Hepatocyte (in vitro differentiated cells): ENCODE measurements around the gene CDYL.

ENCODE experiments used
- EZH2 ChIP-seq: fragments of 200-600 bp; sonication (generic); IDR thresholded peaks from 2 replicates; pipeline ENCODE4 v1.6.1; 2016; ENCODE audit warnings: antibody characterized with exemption, mild to moderate bottlenecking, borderline replicate concordance
- TF ChIP-seq, protein P1 (sequence below): fragments of 200-600 bp; sonication (generic); IDR thresholded peaks from 2 replicates; pipeline ENCODE4 v1.5.1; 2016; ENCODE audit warnings: antibody characterized with exemption, mild to moderate bottlenecking; ENCODE audit not compliant: poor library complexity

DNA sequence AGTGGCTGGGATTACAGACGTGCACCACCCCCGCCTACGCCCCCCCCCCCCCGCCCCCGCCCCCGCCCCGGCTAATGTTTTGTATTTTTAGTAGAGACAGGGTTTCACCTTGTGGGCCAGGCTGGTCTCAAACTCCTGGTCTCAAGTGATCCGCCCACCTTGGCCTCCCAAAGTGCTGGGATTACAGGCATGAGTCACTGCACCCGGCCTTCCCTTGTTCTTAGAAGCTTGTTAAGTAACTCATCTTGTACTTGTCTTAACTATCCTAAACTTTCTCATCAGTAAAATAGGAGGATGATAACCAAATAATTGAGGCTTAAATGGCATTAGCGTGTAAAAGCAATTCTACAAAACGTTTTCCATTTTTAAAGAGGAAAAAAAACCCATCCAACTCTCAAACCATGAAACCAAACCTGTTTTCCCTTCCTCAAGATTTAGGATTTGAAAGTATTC, 4.2 kb downstream of the CDYL start:
- no peak for TF ChIP-seq EZH2
- TF ChIP-seq, protein P1, sequence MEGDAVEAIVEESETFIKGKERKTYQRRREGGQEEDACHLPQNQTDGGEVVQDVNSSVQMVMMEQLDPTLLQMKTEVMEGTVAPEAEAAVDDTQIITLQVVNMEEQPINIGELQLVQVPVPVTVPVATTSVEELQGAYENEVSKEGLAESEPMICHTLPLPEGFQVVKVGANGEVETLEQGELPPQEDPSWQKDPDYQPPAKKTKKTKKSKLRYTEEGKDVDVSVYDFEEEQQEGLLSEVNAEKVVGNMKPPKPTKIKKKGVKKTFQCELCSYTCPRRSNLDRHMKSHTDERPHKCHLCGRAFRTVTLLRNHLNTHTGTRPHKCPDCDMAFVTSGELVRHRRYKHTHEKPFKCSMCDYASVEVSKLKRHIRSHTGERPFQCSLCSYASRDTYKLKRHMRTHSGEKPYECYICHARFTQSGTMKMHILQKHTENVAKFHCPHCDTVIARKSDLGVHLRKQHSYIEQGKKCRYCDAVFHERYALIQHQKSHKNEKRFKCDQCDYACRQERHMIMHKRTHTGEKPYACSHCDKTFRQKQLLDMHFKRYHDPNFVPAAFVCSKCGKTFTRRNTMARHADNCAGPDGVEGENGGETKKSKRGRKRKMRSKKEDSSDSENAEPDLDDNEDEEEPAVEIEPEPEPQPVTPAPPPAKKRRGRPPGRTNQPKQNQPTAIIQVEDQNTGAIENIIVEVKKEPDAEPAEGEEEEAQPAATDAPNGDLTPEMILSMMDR = no peak
